Astrocyte of the cerebellum (primary cell): ENCODE data around the gene OPN4.

Experiments
- DNase-seq: peaks from one replicate; pipeline ENCODE4 v3.0.0-alpha.2; 2011; ENCODE audit warnings: low read depth
- H3K4me3 ChIP-seq: 2 replicates; pipeline ENCODE4 v1.5.1; 2011; ENCODE audit warnings: mild to moderate bottlenecking, low read depth, low read length, moderate library complexity
- CTCF ChIP-seq: IDR thresholded peaks from 2 replicates; pipeline ENCODE4 v1.5.1; 2012; ENCODE audit warnings: low read length, low read depth, moderate library complexity, mild to moderate bottlenecking; ENCODE audit errors: missing control alignments
- in situ Hi-C: cut with HindIII; loops from 2 replicates; pipeline ENCODE4 v1.10.0; 2017; ENCODE audit warnings: low sequenced_read_pairs

Gene OPN4

GRCh38 chr10:86685416-86685815, 31.1 kb downstream of the OPN4 start:
- H3K4me3 ChIP-seq = no peak overlapping the region
- TF ChIP-seq CTCF = no peak
- in situ Hi-C loops = no loop called here
- no peak for DNase-seq

GRCh38 chr10:86685893-86686632, 31.7 kb downstream of the OPN4 start:
- DNase-seq = no peak
- in situ Hi-C loops = no loop called here
- no peak overlapping the region for H3K4me3 ChIP-seq
- TF ChIP-seq CTCF = no peak

GRCh38 chr10:86686972-86687371, 32.6 kb downstream of the OPN4 start:
- no peak for DNase-seq
- H3K4me3 ChIP-seq = no peak overlapping the region
- no peak for TF ChIP-seq CTCF
- in situ Hi-C loops = no loop called here

GRCh38 chr10:86687750-86688149, 33.4 kb downstream of the OPN4 start:
- no peak for TF ChIP-seq CTCF
- no peak overlapping the region for H3K4me3 ChIP-seq
- in situ Hi-C loops = no loop called here
- DNase-seq = peak; percentile 41

GRCh38 chr10:86688398-86688921, 34.1 kb downstream of the OPN4 start:
- peak; percentile 53 for DNase-seq
- H3K4me3 ChIP-seq = no peak overlapping the region
- in situ Hi-C loops = no loop called here
- TF ChIP-seq CTCF = peak; percentile 83

- no peak for DNase-seq
- no peak overlapping the region for H3K4me3 ChIP-seq
- in situ Hi-C loops = no loop called here
- TF ChIP-seq CTCF = no peak
Observed at GRCh38 chr10:86689146-86689545, 34.8 kb downstream of the OPN4 start.

- in situ Hi-C loops = no loop called here
- TF ChIP-seq CTCF = no peak
Observed at GRCh38 chr10:86690231-86690630, 35.9 kb downstream of the OPN4 start.

More at GRCh38 chr10:86690231-86690630, 35.9 kb downstream of the OPN4 start:
- no peak overlapping the region for H3K4me3 ChIP-seq
- DNase-seq = no peak
